NCI-H2107 treated with DMSO at 0.1 percent for 48 hours (cell line): ENCODE measurements around the gene RPGRIP1L.
"Not testable (repeated sequence)": the region's sequence is repeated elsewhere in the genome, so short reads cannot be mapped to it uniquely, and the experiment has no call there.

Experiments
- DNase-seq: peaks from one replicate; lab custom pipeline; 2025; ENCODE audit not compliant: unreplicated experiment; lab: John Stamatoyannopoulos, UW

The RPGRIP1L gene

GRCh38 chr16:53713403-53714204 is 9.9 kb upstream of the RPGRIP1L start:
- no peak for DNase-seq

GRCh38 chr16:53712065-53712464 is 8.4 kb upstream of the RPGRIP1L start:
- DNase-seq: no peak

DNA sequence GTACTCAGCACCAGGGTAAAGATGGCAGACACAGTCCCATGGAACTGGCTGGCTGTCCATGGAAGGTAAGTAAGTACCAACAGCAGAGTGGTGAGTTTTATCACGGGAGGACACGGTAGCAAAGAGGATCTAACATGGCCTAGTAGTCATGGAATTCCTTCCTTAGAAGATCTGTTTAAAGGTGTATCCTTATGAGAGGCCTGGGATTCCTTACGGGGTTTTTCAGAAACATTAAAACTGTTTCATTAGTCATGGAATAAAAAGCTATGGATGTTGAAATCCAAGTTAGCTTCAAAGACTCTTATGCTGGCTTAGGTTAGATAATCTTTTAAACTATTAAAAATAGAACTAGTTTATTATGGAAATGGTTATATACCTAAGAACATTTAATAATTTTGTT is 7.7 kb upstream of the RPGRIP1L start:
- no peak for DNase-seq

DNA sequence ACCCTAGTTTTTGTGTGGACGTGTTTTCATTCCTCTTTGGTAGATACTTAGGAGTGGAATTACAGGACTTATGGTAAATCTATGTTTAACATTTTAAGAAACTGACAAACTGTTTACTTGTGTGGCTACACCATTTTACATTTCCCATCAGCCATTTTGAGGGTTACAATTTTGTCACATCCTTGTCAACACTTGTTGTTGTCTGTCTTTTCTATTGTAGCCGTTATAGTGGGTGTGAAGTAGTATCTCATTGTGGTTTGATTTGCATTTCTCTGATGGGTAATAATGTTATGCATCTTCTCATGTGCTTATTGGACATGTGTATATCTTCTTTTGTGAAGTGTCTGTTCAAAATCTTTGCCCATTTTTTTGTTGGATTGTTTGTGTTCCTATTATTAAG is 4.8 kb upstream of the RPGRIP1L start:
- no peak for DNase-seq

GRCh38 chr16:53707671-53708070 is 4.0 kb upstream of the RPGRIP1L start:
- DNase-seq: no peak

DNA sequence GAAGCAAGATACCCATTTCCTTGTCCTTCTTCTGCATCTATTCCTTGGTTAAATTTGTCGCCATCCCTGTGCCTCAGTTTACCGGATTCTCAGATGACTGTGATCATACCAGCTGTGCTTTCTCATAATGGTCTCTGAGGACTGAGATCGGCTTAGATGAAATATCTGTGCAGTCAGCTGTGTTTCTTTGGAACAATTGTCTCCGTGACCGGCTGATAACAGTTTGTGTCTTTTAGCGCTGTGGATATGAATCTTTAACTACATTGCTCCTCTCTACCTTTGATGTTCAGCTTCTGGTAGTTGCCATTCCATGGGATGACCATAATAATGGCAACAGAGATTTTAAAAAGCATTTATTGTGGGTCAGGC is 770 bp upstream of the RPGRIP1L start:
- no peak for DNase-seq

DNA sequence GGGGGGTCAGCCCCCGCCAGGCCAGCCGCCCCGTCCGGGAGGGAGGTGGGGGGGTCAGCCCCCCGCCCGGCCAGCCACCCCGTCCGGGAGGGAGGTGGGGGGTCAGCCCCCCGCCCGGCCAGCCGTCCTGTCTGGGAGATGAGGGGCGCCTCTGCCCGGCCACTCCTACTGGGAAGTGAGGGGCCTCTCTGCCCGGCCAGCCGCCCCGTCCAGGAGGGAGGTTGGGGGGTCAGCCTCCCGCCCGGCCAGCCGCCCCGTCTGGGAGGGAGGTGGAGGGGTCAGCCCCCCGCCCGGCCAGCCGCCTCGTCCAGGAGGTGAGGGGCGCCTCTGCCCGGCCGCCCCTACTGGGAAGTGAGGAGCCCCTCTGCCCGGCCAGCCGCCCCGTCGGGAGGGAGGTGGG is 5.4 kb downstream of the RPGRIP1L start:
- not testable (repeated sequence) for DNase-seq

- no peak for DNase-seq
Observed at GRCh38 chr16:53695070-53695469, 8.6 kb downstream of the RPGRIP1L start.

GRCh38 chr16:53693320-53693719 is 10.3 kb downstream of the RPGRIP1L start:
- DNase-seq: no peak

DNA sequence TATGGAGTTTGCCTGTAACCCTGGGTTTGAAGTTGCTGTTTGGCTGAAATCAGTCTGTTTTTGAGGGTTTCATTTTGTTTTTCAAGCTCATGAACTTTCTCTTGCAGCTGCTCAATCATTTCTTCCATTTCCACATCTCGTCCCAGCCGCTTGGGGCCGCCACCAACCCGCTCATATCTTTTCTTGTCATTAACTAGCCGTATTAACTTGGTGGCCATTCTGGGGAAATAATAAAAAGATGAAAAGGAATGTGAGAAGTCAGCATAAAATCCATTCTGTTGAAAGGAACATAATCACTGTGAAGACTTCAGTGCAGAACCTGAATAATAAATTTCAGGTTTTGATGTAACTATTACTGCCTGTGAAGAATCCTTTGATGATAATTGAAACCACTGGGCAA is 11.5 kb downstream of the RPGRIP1L start:
- no peak for DNase-seq

GRCh38 chr16:53690771-53691170 is 12.9 kb downstream of the RPGRIP1L start:
- DNase-seq: no peak

DNA sequence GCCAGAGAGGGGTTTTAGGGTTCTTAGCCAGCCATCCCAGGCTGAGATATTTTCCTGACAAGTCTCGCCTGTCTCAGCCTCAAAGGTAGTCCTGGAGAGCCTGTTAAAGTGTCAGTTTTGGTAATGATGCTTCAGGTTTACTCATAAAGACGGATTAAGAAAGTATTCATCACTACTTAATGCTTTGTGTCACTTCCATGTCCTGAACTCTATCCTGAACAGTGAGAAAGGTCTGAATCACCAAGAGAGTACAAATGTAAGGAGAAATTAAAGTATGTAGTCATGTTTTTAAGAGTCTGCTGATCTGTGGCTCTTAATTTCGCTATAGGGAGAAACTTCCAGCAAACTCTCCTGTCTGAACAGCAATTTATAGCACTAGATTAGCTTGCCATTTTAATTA is 14.0 kb downstream of the RPGRIP1L start:
- no peak for DNase-seq

DNA sequence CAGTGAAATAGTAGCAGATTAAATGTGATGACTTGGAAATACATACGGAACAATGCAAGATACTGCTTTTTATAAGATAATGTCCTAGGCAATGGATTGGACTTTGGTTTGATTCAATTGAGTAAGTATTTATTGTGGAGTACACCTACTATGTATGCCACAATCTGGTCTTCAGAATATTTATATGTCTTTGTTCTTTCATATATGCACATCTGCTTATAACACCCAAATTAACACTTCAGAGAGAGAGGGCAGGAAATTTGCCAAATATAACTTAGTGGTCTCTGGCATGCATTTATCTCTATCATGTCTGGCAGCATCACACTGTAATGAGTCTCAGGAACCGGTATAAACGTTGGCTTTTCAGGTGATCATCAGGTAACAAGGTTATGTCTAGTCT is 16.9 kb downstream of the RPGRIP1L start:
- DNase-seq: no peak

DNA sequence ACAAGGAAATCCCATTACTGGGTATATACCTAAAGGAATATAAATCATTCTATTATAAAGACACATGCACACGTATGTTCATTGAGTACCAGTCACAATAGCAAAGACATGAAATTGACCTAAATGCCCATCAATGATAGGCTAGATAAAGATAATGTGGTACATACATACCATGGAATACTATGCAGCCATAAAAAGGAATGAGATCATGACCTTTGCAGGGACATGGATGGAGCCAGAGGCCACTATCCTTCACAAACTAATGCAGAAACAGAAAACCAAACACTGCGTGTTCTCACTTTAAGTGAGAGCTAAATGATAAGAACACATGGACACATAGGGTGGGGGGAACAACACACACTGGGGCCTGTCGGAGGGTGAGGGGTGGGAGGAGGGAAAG is 18.3 kb downstream of the RPGRIP1L start:
- not testable (repeated sequence) for DNase-seq

GRCh38 chr16:53681354-53681753 is 22.3 kb downstream of the RPGRIP1L start:
- DNase-seq: no peak

DNA sequence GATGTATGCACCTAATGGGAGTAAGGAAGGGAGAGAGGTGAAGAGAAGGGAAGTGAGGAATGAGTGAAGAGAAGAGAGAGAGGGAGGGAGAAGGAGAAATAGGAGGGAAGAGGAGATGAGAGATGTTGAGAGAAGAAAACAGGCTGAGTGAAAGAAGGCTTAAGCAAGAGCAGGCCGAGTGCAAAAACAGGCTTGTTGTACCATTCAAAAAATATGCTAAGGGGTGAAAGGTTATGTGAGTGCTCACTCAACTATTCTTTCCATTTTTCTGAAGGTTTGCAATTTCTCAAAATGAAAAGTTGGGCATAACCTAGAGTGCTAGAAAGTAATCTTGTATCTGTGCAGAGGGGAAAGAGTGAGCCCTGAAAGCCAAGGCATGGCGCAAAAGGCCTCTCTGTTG is 22.9 kb downstream of the RPGRIP1L start:
- no peak for DNase-seq

GRCh38 chr16:53678756-53679343 is 24.8 kb downstream of the RPGRIP1L start:
- no peak for DNase-seq

GRCh38 chr16:53678155-53678554 is 25.5 kb downstream of the RPGRIP1L start:
- no peak for DNase-seq

DNA sequence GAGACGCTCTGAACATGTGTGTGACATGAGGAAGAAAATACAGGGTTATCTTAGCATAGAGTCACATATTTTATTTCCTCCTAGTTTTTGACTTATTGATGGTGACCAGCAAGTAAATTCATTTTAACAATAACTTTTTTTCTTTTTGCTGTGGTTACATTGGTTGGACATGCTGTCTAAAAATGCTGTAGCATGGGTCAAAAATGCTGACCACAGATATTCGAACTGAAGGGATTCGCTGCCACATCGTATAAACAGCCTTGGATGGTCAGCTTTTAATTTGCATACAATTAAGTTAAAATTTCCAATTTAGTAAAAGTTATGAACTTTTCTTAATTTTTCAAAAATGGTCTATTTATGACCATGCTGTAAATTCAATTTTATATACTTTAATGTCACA is 30.5 kb downstream of the RPGRIP1L start:
- DNase-seq: no peak

DNA sequence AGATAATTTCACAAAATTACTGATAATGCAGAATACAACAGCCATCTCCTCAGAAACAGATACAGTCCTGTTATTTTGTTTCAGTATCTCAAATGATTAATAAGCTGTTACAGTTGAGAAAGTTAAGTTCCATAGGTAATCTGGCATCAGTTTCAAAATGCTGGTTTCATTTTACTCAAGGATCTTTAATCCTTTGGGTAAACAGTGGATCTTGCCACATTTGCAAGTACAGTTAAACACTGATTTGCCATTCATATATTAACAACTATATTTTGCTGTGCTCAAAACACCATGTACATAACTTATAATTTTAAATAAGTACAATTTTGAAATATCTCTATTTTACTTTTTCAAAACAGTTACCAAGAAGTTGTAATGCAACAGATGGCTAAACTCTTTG is 31.2 kb downstream of the RPGRIP1L start:
- DNase-seq: no peak

- DNase-seq: no peak
Observed at GRCh38 chr16:53668869-53669268, 34.8 kb downstream of the RPGRIP1L start.

DNA sequence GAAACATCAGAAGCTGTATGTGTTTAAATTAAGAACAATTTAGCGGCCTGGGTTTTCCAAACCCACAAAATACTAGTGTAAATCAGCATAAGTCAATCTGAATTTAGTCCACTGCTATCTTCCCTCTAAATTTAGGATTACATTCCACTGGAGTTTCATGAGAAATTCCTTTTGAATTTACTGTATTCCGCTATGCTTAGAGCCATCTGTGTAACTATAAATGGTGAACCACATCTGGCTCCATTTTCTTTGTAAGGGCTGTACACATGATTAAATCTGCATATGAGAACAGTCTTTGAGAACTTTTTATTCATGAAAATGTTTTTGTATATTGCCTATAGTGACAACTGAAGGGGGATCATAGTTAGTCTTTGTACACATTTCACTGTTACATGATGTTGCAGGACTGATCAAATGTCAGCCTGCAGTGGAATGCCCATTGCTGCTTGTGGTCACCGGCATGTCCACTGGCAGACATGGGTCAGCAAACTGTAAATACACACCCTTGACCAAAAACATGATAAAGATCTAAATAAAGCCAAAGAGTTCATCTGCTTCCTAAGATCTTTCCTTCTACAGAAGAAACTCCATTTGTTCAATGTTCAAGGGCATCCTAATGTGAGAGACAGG is 36.8 kb downstream of the RPGRIP1L start:
- no peak for DNase-seq
